SK-N-SH (cell line): ENCODE results near the gene NUAK2. TPM values are rescaled to one million over a fixed set of nuclear protein-coding genes. Genes with fewer than 3 reads are reported as not detected.
A peak's percentile ranks its signal among the peaks of the same experiment; 100 is the strongest.

Experiments used
- CTCF ChIA-PET: fragments of 300-600, 350-600 bp; formaldehyde crosslinking; extraction: SDS; loops from one replicate; lab custom pipeline; 2021; lab: Yijun Ruan, JAX
- POLR2A ChIA-PET: fragments of 350-600 bp; sonication (Branson Sonifier 250); formaldehyde crosslinking; extraction: SDS; loops from one replicate; lab custom pipeline; 2020; ENCODE audit warnings: antibody characterized with exemption, inconsistent platforms; lab: Yijun Ruan, JAX
- DNase-seq: peaks from one replicate; pipeline ENCODE4 v3.0.0; 2012
- H2AFZ ChIP-seq: fragments of 200-600 bp; sonication (generic); 2 replicates; pipeline ENCODE4 v1.8.1; 2016; ENCODE audit warnings: antibody characterized with exemption, mild to moderate bottlenecking, low read depth
- H3F3A ChIP-seq: fragments of 200-600 bp; sonication (generic); replicated peaks from 2 replicates; pipeline ENCODE3; 2016; ENCODE audit warnings: antibody characterized with exemption, mild to moderate bottlenecking; ENCODE audit not compliant: insufficient read depth
- H3K27ac ChIP-seq, 2 experiments: fragments of 200-500 bp in 1 of 2; fragments of 200-600 bp in 1 of 2; sonication (Bioruptor generic) in 1 of 2; sonication (generic), shearing (Covaris generic) in 1 of 2; 2 replicates each; pipeline versions ENCODE4 v1.5.1 to v1.6.1; 2014 to 2016; ENCODE audit warnings: low read depth in 2 of 2, inconsistent platforms in 1 of 2, low read length in 1 of 2, mild to moderate bottlenecking in 1 of 2, mixed read lengths in 1 of 2
- H3K27me3 ChIP-seq: fragments of 200-600 bp; sonication (generic), shearing (Covaris generic); 2 replicates; pipeline ENCODE4 v1.6.1; 2016; ENCODE audit warnings: mixed run types; ENCODE audit not compliant: insufficient read depth
- H3K36me3 ChIP-seq, 2 experiments: fragments of 200-500 bp in 1 of 2; fragments of 200-600 bp in 1 of 2; sonication (Bioruptor generic) in 1 of 2; sonication (generic) in 1 of 2; replicated peaks in 1 of 2; 2 replicates each; pipeline versions ENCODE3 to v1.5.1; 2014 to 2016; ENCODE audit warnings: low read length in 1 of 2, mild to moderate bottlenecking in 1 of 2; ENCODE audit not compliant: insufficient read depth in 2 of 2, control insufficient read depth in 1 of 2
- H3K4me1 ChIP-seq, 2 experiments: fragments of 200-500 bp in 1 of 2; fragments of 200-600 bp in 1 of 2; sonication (Bioruptor generic) in 1 of 2; sonication (generic), shearing (Covaris generic) in 1 of 2; 2 replicates each; pipeline versions ENCODE4 v1.5.1 to v1.6.1; 2014 to 2016; ENCODE audit warnings: low read depth in 1 of 2, low read length in 1 of 2, mixed run types in 1 of 2; ENCODE audit not compliant: insufficient read depth in 2 of 2, control insufficient read depth in 1 of 2
- H3K4me2 ChIP-seq: fragments of 200-600 bp; sonication (generic), shearing (Covaris generic); 2 replicates; pipeline ENCODE4 v1.6.1; 2017; ENCODE audit warnings: mixed run types
- H3K4me3 ChIP-seq, 2 experiments: fragments of 200-500 bp in 1 of 2; fragments of 200-600 bp in 1 of 2; sonication (Bioruptor generic) in 1 of 2; sonication (generic), shearing (Covaris generic) in 1 of 2; 2 replicates each; pipeline versions ENCODE4 v1.5.1 to v1.8.1; 2014 to 2016; ENCODE audit warnings: low read depth in 2 of 2, inconsistent platforms in 1 of 2, low read length in 1 of 2, mild to moderate bottlenecking in 1 of 2, mixed read lengths in 1 of 2, moderate library complexity in 1 of 2
- H3K79me2 ChIP-seq: fragments of 200-600 bp; sonication (generic); 2 replicates; pipeline ENCODE4 v1.8.1; 2017; ENCODE audit warnings: mild to moderate bottlenecking; ENCODE audit not compliant: insufficient read depth
- H3K9ac ChIP-seq: fragments of 200-600 bp; sonication (generic); 2 replicates; pipeline ENCODE4 v1.6.1; 2017; ENCODE audit warnings: mixed run types
- H3K9me2 ChIP-seq: fragments of 200-600 bp; sonication (generic); 2 replicates; pipeline ENCODE4 v1.6.1; 2017; ENCODE audit warnings: mixed run types
- H3K9me3 ChIP-seq: fragments of 200-600 bp; sonication (generic); 2 replicates; pipeline ENCODE4 v1.6.1; 2017; ENCODE audit warnings: mixed run types, mild to moderate bottlenecking, moderate library complexity
- H4K20me1 ChIP-seq: fragments of 200-600 bp; sonication (generic); 2 replicates; pipeline ENCODE4 v1.6.1; 2017; ENCODE audit warnings: mild to moderate bottlenecking, mixed run types; ENCODE audit not compliant: insufficient read depth
- CHD2 ChIP-seq: fragments of 150-350 bp; IDR thresholded peaks from 2 replicates; pipeline ENCODE4 v1.6.1; 2018; ENCODE audit warnings: low read length; ENCODE audit not compliant: partially characterized antibody
- CTCF ChIP-seq: fragments of 200-600 bp; sonication (generic); IDR thresholded peaks from 2 replicates; pipeline ENCODE4 v1.6.1; 2017; ENCODE audit warnings: antibody characterized with exemption, mild to moderate bottlenecking, moderate library complexity
- FOSL2 ChIP-seq: IDR thresholded peaks from 2 replicates; pipeline ENCODE4 v1.4.0; 2012; ENCODE audit warnings: low read depth, mild to moderate bottlenecking, moderate library complexity, borderline replicate concordance
- FOXJ3 ChIP-seq: sonication (generic); formaldehyde crosslinking; IDR thresholded peaks from 2 replicates; pipeline ENCODE4 v1.5.1; 2020; ENCODE audit warnings: mild to moderate bottlenecking, missing genetic modification reagents
- GABPA ChIP-seq: IDR thresholded peaks from 2 replicates; pipeline ENCODE4 v1.4.0; 2012; ENCODE audit warnings: low read depth, mild to moderate bottlenecking
- GATA2 ChIP-seq: sonication (generic); formaldehyde crosslinking; IDR thresholded peaks from 2 replicates; pipeline ENCODE4 v1.5.0; 2020; ENCODE audit warnings: mild to moderate bottlenecking, missing genetic modification reagents
- JUND ChIP-seq: IDR thresholded peaks from 2 replicates; pipeline ENCODE4 v1.4.0; 2012
- RCOR1 ChIP-seq: fragments of 150-350 bp; IDR thresholded peaks from 2 replicates; pipeline ENCODE4 v1.6.1; 2017; ENCODE audit warnings: antibody characterized with exemption, low read length
- RFX5 ChIP-seq: IDR thresholded peaks from 2 replicates; pipeline ENCODE4 v1.6.1; 2012; ENCODE audit warnings: mild to moderate bottlenecking, improper control_type of control experiment, low read length
- RXRA ChIP-seq: IDR thresholded peaks from 2 replicates; pipeline ENCODE4 v1.4.0; 2012; ENCODE audit warnings: low read depth, mild to moderate bottlenecking, borderline replicate concordance
- SMC3 ChIP-seq: IDR thresholded peaks from 2 replicates; pipeline ENCODE4 v1.6.1; 2012; ENCODE audit warnings: low read depth, low read length, improper control_type of control experiment
- TAF1 ChIP-seq: IDR thresholded peaks from 2 replicates; pipeline ENCODE4 v1.6.1; 2012; ENCODE audit warnings: low read depth, mild to moderate bottlenecking, low read length, moderate library complexity, borderline replicate concordance
- TCF12 ChIP-seq: IDR thresholded peaks from 2 replicates; pipeline ENCODE4 v1.4.0; 2012
- USF1 ChIP-seq: IDR thresholded peaks from 2 replicates; pipeline ENCODE4 v1.4.0; 2012; ENCODE audit warnings: low read depth, borderline replicate concordance
- WGBS: methylation state at CpG from one replicate; pipeline ENCODE4 v1.1.6; 2017; ENCODE audit warnings: low lambda C conversion rate; 5-methylcytosine and 5-hydroxymethylcytosine counted together
- polyA plus RNA-seq, 3 experiments: library from polyadenylated mRNA; depleted of rRNA; stranded (reverse); fragments of >200 nt; gene quantifications; 2 replicates each; pipeline ENCODE4 v1.2.3, GENCODE V29; 2012
- TF ChIP-seq, protein P1 (sequence below): fragments of 150-350 bp; IDR thresholded peaks from 2 replicates; pipeline ENCODE4 v1.6.1; 2016; ENCODE audit warnings: mild to moderate bottlenecking, low read depth, low read length
- TF ChIP-seq, protein P2 (sequence below): fragments of 150-350 bp; IDR thresholded peaks from 2 replicates; pipeline ENCODE4 v1.6.1; 2017; ENCODE audit warnings: antibody characterized with exemption, low read length, low read depth, borderline replicate concordance

NUAK2 gene
- polyA plus RNA-seq, 1 of the 3 experiments (the other 2 are of a cell fraction) = 11.1 TPM

- Histone ChIP-seq H4K20me1 (no peaks in the 10 kb centered on the region), H3K27me3 (no peaks in the 10 kb centered on the region), H3K79me2 (no peaks in the 10 kb centered on the region), H3K4me1 (peaks cover 8 to 33% of the 10 kb centered on the region in 2 experiments; a peak in 3 of 4 replicates), H3K9ac (peak overlapping the region; percentile 42; the same call in 1 of the 2 replicates), H3K4me3 (no peak overlapping the region), H3F3A (peaks cover 17% of the 10 kb centered on the region), H3K36me3 (no peaks in the 10 kb centered on the region), H3K9me3 (no peaks in the 10 kb centered on the region)
- WGBS = 80% methylated on average over 12 of the region's 12 CpGs
- CTCF ChIA-PET = interaction anchor here (0.5 to 38.3 kb wide), 4 partner anchors 10 to 452 kb away, joined by 3 to 1368 read pairs (median 44); partner anchors contain the start of gene NUAK2
- DNase-seq = no peak
- TF ChIP-seq JUND (no peak), USF1 (no peak), CHD2 (no peak), TCF12 (no peak), TAF1 (no peak), FOXJ3 (CRISPR knock-in tag) (no peak), FOSL2 (no peak), SMC3 (no peak), CTCF (no peak), RFX5 (no peak), GATA2 (CRISPR knock-in tag) (no peak), RXRA (no peak), RCOR1 (no peak), GABPA (no peak)
- TF ChIP-seq, protein P1, sequence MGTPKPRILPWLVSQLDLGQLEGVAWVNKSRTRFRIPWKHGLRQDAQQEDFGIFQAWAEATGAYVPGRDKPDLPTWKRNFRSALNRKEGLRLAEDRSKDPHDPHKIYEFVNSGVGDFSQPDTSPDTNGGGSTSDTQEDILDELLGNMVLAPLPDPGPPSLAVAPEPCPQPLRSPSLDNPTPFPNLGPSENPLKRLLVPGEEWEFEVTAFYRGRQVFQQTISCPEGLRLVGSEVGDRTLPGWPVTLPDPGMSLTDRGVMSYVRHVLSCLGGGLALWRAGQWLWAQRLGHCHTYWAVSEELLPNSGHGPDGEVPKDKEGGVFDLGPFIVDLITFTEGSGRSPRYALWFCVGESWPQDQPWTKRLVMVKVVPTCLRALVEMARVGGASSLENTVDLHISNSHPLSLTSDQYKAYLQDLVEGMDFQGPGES = no peak
- TF ChIP-seq, protein P2, sequence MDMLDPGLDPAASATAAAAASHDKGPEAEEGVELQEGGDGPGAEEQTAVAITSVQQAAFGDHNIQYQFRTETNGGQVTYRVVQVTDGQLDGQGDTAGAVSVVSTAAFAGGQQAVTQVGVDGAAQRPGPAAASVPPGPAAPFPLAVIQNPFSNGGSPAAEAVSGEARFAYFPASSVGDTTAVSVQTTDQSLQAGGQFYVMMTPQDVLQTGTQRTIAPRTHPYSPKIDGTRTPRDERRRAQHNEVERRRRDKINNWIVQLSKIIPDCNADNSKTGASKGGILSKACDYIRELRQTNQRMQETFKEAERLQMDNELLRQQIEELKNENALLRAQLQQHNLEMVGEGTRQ = no peak
- TF ChIP-seq, all 33 proteins: peak for 0
- Histone ChIP-seq H3K9me2 (no peaks in the 10 kb centered on the region), H3K4me2 (peak overlapping the region; percentile 40), H3K27ac (peak overlapping the region; percentile 66 to 82; a peak in 3 of 4 replicates), H2AFZ (0 out of 2 replicates have a peak overlapping the region, but pooled peaks have one; percentile 66)
- POLR2A ChIA-PET = no interaction called here
Measured at GRCh38 chr1:205285381-205286101, 36.0 kb downstream of the NUAK2 start.
